Neural progenitor cell (in vitro differentiated cells): Measurements from ENCODE around the gene EFNA5. TPM values are rescaled to one million over a fixed set of nuclear protein-coding genes. Genes with fewer than 3 reads are reported as not detected.
A peak's percentile ranks its signal among the peaks of the same experiment; 100 is the strongest.

Experiments used
- DNase-seq: peaks from one replicate; pipeline ENCODE4 v3.0.0-alpha.2; 2016; ENCODE audit warnings: low spot score
- H2AFZ ChIP-seq: fragments of 200-600 bp; sonication (generic); replicated peaks from 2 replicates; pipeline ENCODE4 v1.6.1; 2016; ENCODE audit warnings: antibody characterized with exemption
- H3F3A ChIP-seq: fragments of 200-600 bp; sonication (generic); 2 replicates; pipeline ENCODE4 v1.6.1; 2016; ENCODE audit warnings: antibody characterized with exemption, low read depth
- H3K27ac ChIP-seq: fragments of 200-600 bp; sonication (generic); 2 replicates; pipeline ENCODE4 v1.5.1; 2016; ENCODE audit warnings: mild to moderate bottlenecking
- H3K27me3 ChIP-seq: fragments of 200-600 bp; sonication (generic); 2 replicates; pipeline ENCODE4 v1.6.1; 2016; ENCODE audit warnings: mild to moderate bottlenecking, moderate library complexity
- H3K36me3 ChIP-seq: fragments of 200-600 bp; sonication (generic); 2 replicates; pipeline ENCODE4 v1.5.1; 2016
- H3K4me1 ChIP-seq: fragments of 200-600 bp; sonication (generic); 2 replicates; pipeline ENCODE4 v1.6.1; 2016; ENCODE audit warnings: mixed run types
- H3K4me2 ChIP-seq: fragments of 200-600 bp; sonication (generic); 2 replicates; pipeline ENCODE4 v1.6.1; 2016
- H3K4me3 ChIP-seq: fragments of 200-600 bp; sonication (generic); 2 replicates; pipeline ENCODE4 v1.5.1; 2016
- H3K79me2 ChIP-seq: fragments of 200-600 bp; sonication (generic); 2 replicates; pipeline ENCODE4 v1.6.1; 2016; ENCODE audit warnings: low read depth
- H3K9ac ChIP-seq: fragments of 200-600 bp; sonication (generic); 2 replicates; pipeline ENCODE4 v1.6.1; 2016
- H3K9me3 ChIP-seq: fragments of 200-600 bp; sonication (generic); 2 replicates; pipeline ENCODE4 v1.5.1; 2016; ENCODE audit warnings: low read depth
- H4K20me1 ChIP-seq: fragments of 200-600 bp; sonication (generic); 2 replicates; pipeline ENCODE4 v1.6.1; 2016; ENCODE audit warnings: low read depth
- H3K27ac Mint-ChIP-seq: 3 replicates; pipeline ENCODE4 v1.8.0; 2021; ENCODE audit warnings: mixed read lengths
- H3K27me3 Mint-ChIP-seq: 2 replicates; pipeline ENCODE4 v1.8.0; 2022; ENCODE audit warnings: low read depth, mild to moderate bottlenecking, inconsistent platforms, moderate library complexity, mixed read lengths; ENCODE audit not compliant: insufficient read depth
- H3K36me3 Mint-ChIP-seq: 3 replicates; pipeline ENCODE4 v1.8.0; 2021; ENCODE audit warnings: mixed read lengths
- H3K4me1 Mint-ChIP-seq: 3 replicates; pipeline ENCODE4 v1.8.0; 2021; ENCODE audit warnings: mixed read lengths
- H3K4me3 Mint-ChIP-seq: 3 replicates; pipeline ENCODE4 v1.8.0; 2021; ENCODE audit warnings: mild to moderate bottlenecking, moderate library complexity, mixed read lengths
- H3K9me3 Mint-ChIP-seq: 3 replicates; pipeline ENCODE4 v1.8.0; 2020; ENCODE audit warnings: mixed read lengths
- EZH2 ChIP-seq: fragments of 200-600 bp; sonication (generic); IDR thresholded peaks from 2 replicates; pipeline ENCODE4 v1.6.1; 2017; ENCODE audit warnings: antibody characterized with exemption, mild to moderate bottlenecking, moderate library complexity
- EZH2phosphoT487 ChIP-seq: fragments of 200-600 bp; sonication (generic); IDR thresholded peaks from 2 replicates; pipeline ENCODE4 v1.6.1; 2017; ENCODE audit warnings: antibody characterized with exemption
- total RNA-seq: library from RNA; depleted of rRNA; stranded (reverse); fragments of >200 nt; gene quantifications from 2 replicates; pipeline ENCODE4 v1.2.3, GENCODE V29; 2015; ENCODE audit warnings: low replicate concordance
- TF ChIP-seq, protein P1 (sequence below): fragments of 200-600 bp; sonication (generic); IDR thresholded peaks from 2 replicates; pipeline ENCODE4 v1.5.1; 2017; ENCODE audit warnings: antibody characterized with exemption, mild to moderate bottlenecking

EFNA5 gene
- total RNA-seq, 1 donor from 2014 or later = 105 TPM

GRCh38 chr5:107464416-107464815, 206.3 kb downstream of the EFNA5 start:
- Mint-ChIP-seq H3K36me3 (peaks cover 2% of the 10 kb centered on the region), H3K4me3 (no peak overlapping the region), H3K9me3 (no peaks in the 10 kb centered on the region), H3K4me1 (peaks cover 81% of the 10 kb centered on the region), H3K27ac (peak overlapping the region; percentile 7), H3K27me3 (peaks cover 5% of the 10 kb centered on the region)
- H3K9me3 ChIP-seq = no peaks in the 10 kb centered on the region
- no peak overlapping the region for H2AFZ ChIP-seq
- peaks cover 90% of the 10 kb centered on the region for H3K4me1 ChIP-seq
- H3K27ac ChIP-seq = peak overlapping the region; percentile 71
- peaks cover 100% of the 10 kb centered on the region for H3K79me2 ChIP-seq
- TF ChIP-seq EZH2phosphoT487 (no peak), EZH2 (no peak)
- TF ChIP-seq, protein P1, sequence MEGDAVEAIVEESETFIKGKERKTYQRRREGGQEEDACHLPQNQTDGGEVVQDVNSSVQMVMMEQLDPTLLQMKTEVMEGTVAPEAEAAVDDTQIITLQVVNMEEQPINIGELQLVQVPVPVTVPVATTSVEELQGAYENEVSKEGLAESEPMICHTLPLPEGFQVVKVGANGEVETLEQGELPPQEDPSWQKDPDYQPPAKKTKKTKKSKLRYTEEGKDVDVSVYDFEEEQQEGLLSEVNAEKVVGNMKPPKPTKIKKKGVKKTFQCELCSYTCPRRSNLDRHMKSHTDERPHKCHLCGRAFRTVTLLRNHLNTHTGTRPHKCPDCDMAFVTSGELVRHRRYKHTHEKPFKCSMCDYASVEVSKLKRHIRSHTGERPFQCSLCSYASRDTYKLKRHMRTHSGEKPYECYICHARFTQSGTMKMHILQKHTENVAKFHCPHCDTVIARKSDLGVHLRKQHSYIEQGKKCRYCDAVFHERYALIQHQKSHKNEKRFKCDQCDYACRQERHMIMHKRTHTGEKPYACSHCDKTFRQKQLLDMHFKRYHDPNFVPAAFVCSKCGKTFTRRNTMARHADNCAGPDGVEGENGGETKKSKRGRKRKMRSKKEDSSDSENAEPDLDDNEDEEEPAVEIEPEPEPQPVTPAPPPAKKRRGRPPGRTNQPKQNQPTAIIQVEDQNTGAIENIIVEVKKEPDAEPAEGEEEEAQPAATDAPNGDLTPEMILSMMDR = no peak
- no peak overlapping the region for H3K9ac ChIP-seq
- no peak for DNase-seq
- H3F3A ChIP-seq = peaks cover 52% of the 10 kb centered on the region
- no peak overlapping the region for H3K4me3 ChIP-seq
- no peaks in the 10 kb centered on the region for H3K36me3 ChIP-seq
- H3K4me2 ChIP-seq = no peak overlapping the region
- H3K27me3 ChIP-seq = no peaks in the 10 kb centered on the region
- H4K20me1 ChIP-seq = peaks cover 100% of the 10 kb centered on the region

- Histone ChIP-seq H3K4me3 (no peak overlapping the region), H3K36me3 (no peaks in the 10 kb centered on the region), H3K4me2 (no peak overlapping the region), H3F3A (peaks cover 46% of the 10 kb centered on the region), H3K79me2 (peaks cover 100% of the 10 kb centered on the region), H4K20me1 (peaks cover 100% of the 10 kb centered on the region), H3K4me1 (peaks cover 83% of the 10 kb centered on the region), H2AFZ (no peak overlapping the region), H3K27ac (peak overlapping the region; percentile 71), H3K27me3 (no peaks in the 10 kb centered on the region), H3K9me3 (no peaks in the 10 kb centered on the region), H3K9ac (no peak overlapping the region)
- no peak overlapping the region for H3K4me3 Mint-ChIP-seq
- peaks cover 78% of the 10 kb centered on the region for H3K4me1 Mint-ChIP-seq
- TF ChIP-seq EZH2 = no peak
- TF ChIP-seq, protein P1 = no peak
- TF ChIP-seq EZH2phosphoT487 = no peak
- H3K27me3 Mint-ChIP-seq = peaks cover 5% of the 10 kb centered on the region
- peaks cover 5% of the 10 kb centered on the region for H3K36me3 Mint-ChIP-seq
- H3K9me3 Mint-ChIP-seq = no peaks in the 10 kb centered on the region
- H3K27ac Mint-ChIP-seq = no peak overlapping the region
- no peak for DNase-seq
Measured at GRCh38 chr5:107463731-107464130, 207.0 kb downstream of the EFNA5 start.

DNA sequence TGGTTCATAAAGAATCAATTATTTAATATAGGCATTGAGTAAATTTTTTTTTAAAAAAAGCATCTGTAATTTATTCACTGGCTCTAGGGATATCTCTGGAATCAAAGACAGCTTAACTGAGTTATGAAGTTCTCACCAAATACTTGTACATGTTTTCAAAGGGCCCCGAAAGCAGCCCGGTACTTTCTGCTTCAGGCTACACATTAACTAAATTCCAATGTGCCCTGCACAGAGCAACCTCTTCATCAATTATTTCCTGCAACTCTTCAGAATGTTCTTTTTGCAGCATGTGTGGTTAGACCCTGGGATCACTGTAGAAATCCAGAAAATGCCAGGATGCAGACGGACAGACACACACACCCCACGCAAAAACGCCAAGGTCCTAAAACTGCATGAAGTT, 209.0 kb downstream of the EFNA5 start:
- H3K27ac Mint-ChIP-seq = no peak overlapping the region

More for the DNA sequence above, 209.0 kb downstream of the EFNA5 start:
- Histone ChIP-seq H3K9ac (no peak overlapping the region), H4K20me1 (peaks cover 100% of the 10 kb centered on the region), H3K36me3 (no peaks in the 10 kb centered on the region), H3K27me3 (no peaks in the 10 kb centered on the region), H3F3A (peaks cover 34% of the 10 kb centered on the region), H3K4me2 (peak overlapping the region; percentile 13), H3K4me1 (peaks cover 75% of the 10 kb centered on the region), H3K4me3 (no peak overlapping the region), H2AFZ (no peak overlapping the region), H3K79me2 (peaks cover 100% of the 10 kb centered on the region), H3K9me3 (no peaks in the 10 kb centered on the region), H3K27ac (no peak overlapping the region)
- no peak for DNase-seq
- no peak overlapping the region for H3K4me3 Mint-ChIP-seq
- H3K27me3 Mint-ChIP-seq = peaks cover 3% of the 10 kb centered on the region
- peaks cover 66% of the 10 kb centered on the region for H3K4me1 Mint-ChIP-seq
- H3K9me3 Mint-ChIP-seq = no peaks in the 10 kb centered on the region
- peaks cover 6% of the 10 kb centered on the region for H3K36me3 Mint-ChIP-seq
- TF ChIP-seq, protein P1 = no peak
- TF ChIP-seq EZH2 (no peak), EZH2phosphoT487 (no peak)
